Activated CD4-positive, alpha-beta T cell treated with anti-CD3 and anti-CD28 coated beads, Interleukin-2, amount 10 ng/mL, durations not matched to agents 24 days and 14 days (primary cell): Measurements from ENCODE around the gene MAPK12. TPM values are rescaled to one million over a fixed set of nuclear protein-coding genes. Genes with fewer than 3 reads are reported as not detected.

Experiments
- DNase-seq: peaks from one replicate; pipeline ENCODE4 v3.0.0; 2022
- H3K27ac Mint-ChIP-seq: one replicate; pipeline ENCODE4 v1.8.0; 2022; ENCODE audit warnings: mild to moderate bottlenecking, mixed read lengths
- H3K27me3 Mint-ChIP-seq: one replicate; pipeline ENCODE4 v1.8.0; 2022; ENCODE audit warnings: mixed read lengths
- H3K36me3 Mint-ChIP-seq: one replicate; pipeline ENCODE4 v1.8.0; 2022; ENCODE audit warnings: low read depth, mild to moderate bottlenecking, mixed read lengths
- H3K4me1 Mint-ChIP-seq: one replicate; pipeline ENCODE4 v1.8.0; 2021; ENCODE audit warnings: mixed read lengths
- H3K4me3 Mint-ChIP-seq: one replicate; pipeline ENCODE4 v1.8.0; 2022; ENCODE audit warnings: mild to moderate bottlenecking, moderate library complexity, mixed read lengths
- H3K9me3 Mint-ChIP-seq: one replicate; pipeline ENCODE4 v1.8.0; 2021; ENCODE audit warnings: mixed read lengths
- intact Hi-C: fragments of 100-400 bp; cut with micrococcal nuclease; formaldehyde crosslinking; loops from one replicate; pipeline ENCODE4 v1.15.1; 2023
- total RNA-seq: library from RNA; stranded (reverse); gene quantifications from 2 replicates; pipeline ENCODE4 v1.2.3, GENCODE V29; 2022

Gene MAPK12
- total RNA-seq, 1 donor from 2014 or later: 20.1 TPM

- intact Hi-C loops: loop anchor here (1.0 to 5.0 kb wide), 4 partner anchors 75 to 440 kb away; partner anchors contain the start of genes DENND6B, LMF2 and NCAPH2
- no peak overlapping the region for H3K27ac Mint-ChIP-seq
- H3K4me1 Mint-ChIP-seq: peaks cover 1% of the 10 kb centered on the region
- peak; percentile 90 for DNase-seq
- no peaks in the 10 kb centered on the region for H3K9me3 Mint-ChIP-seq
- H3K27me3 Mint-ChIP-seq: no peaks in the 10 kb centered on the region
- H3K4me3 Mint-ChIP-seq: peak overlapping the region; percentile 17
- peaks cover 3% of the 10 kb centered on the region for H3K36me3 Mint-ChIP-seq
Observed at GRCh38 chr22:50252082-50253045, 9.1 kb downstream of the MAPK12 start.

GRCh38 chr22:50251477-50252081 is 9.9 kb downstream of the MAPK12 start:
- Mint-ChIP-seq H3K4me1 (peaks cover 3% of the 10 kb centered on the region), H3K27me3 (no peaks in the 10 kb centered on the region), H3K27ac (no peak overlapping the region), H3K36me3 (peaks cover 8% of the 10 kb centered on the region), H3K9me3 (no peaks in the 10 kb centered on the region), H3K4me3 (peak overlapping the region; percentile 84)
- DNase-seq: no peak
- intact Hi-C loops: loop anchor here (1.0 to 5.0 kb wide), 6 partner anchors 19 to 441 kb away; partner anchors contain the start of genes DENND6B, LMF2, MAPK11 and NCAPH2

- intact Hi-C loops: loop anchor here (2.0 to 5.0 kb wide), 5 partner anchors 20 to 441 kb away; partner anchors contain the start of genes DENND6B, LMF2, MAPK11 and NCAPH2
- peak; percentile 96 for DNase-seq
- peaks cover 8% of the 10 kb centered on the region for H3K36me3 Mint-ChIP-seq
- H3K27me3 Mint-ChIP-seq: no peaks in the 10 kb centered on the region
- no peaks in the 10 kb centered on the region for H3K9me3 Mint-ChIP-seq
- peaks cover 3% of the 10 kb centered on the region for H3K4me1 Mint-ChIP-seq
- H3K27ac Mint-ChIP-seq: peak within 1 kb of the TSS; percentile 80
- H3K4me3 Mint-ChIP-seq: peak within 1 kb of the TSS; percentile 84
Observed at GRCh38 chr22:50250555-50251476, 10.7 kb downstream of the MAPK12 start, which contains the start of gene HDAC10. TSS of gene HDAC10 (minus strand) at chr22:50251265. CDS start at chr22:50251032, 233 bp downstream.

- peak overlapping the region; percentile 37 for H3K27ac Mint-ChIP-seq
- peaks cover 8% of the 10 kb centered on the region for H3K36me3 Mint-ChIP-seq
- no peaks in the 10 kb centered on the region for H3K27me3 Mint-ChIP-seq
- peaks cover 3% of the 10 kb centered on the region for H3K4me1 Mint-ChIP-seq
- H3K4me3 Mint-ChIP-seq: peak overlapping the region; percentile 84
- peak; percentile 61 for DNase-seq
- intact Hi-C loops: loop anchor here (2.0 to 5.0 kb wide), 5 partner anchors 21 to 442 kb away; partner anchors contain the start of genes DENND6B, LMF2, MAPK11 and NCAPH2
- no peaks in the 10 kb centered on the region for H3K9me3 Mint-ChIP-seq
Observed at GRCh38 chr22:50250249-50250554, 11.3 kb downstream of the MAPK12 start.

GRCh38 chr22:50249341-50250248 is 11.9 kb downstream of the MAPK12 start:
- H3K27me3 Mint-ChIP-seq: peaks cover 2% of the 10 kb centered on the region
- intact Hi-C loops: loop anchor here (2.0 to 5.0 kb wide), 5 partner anchors 21 to 443 kb away; partner anchors contain the start of genes DENND6B, LMF2, MAPK11 and NCAPH2
- DNase-seq: no peak
- peak overlapping the region; percentile 84 for H3K4me3 Mint-ChIP-seq
- no peaks in the 10 kb centered on the region for H3K9me3 Mint-ChIP-seq
- peaks cover 6% of the 10 kb centered on the region for H3K4me1 Mint-ChIP-seq
- peaks cover 11% of the 10 kb centered on the region for H3K36me3 Mint-ChIP-seq
- H3K27ac Mint-ChIP-seq: peak overlapping the region; percentile 37

- H3K27ac Mint-ChIP-seq: no peak overlapping the region
- peaks cover 13% of the 10 kb centered on the region for H3K36me3 Mint-ChIP-seq
- H3K4me3 Mint-ChIP-seq: no peak overlapping the region
- H3K4me1 Mint-ChIP-seq: peaks cover 8% of the 10 kb centered on the region
- no peaks in the 10 kb centered on the region for H3K9me3 Mint-ChIP-seq
- intact Hi-C loops: no loop called here
- peaks cover 2% of the 10 kb centered on the region for H3K27me3 Mint-ChIP-seq
- DNase-seq: no peak
Observed at GRCh38 chr22:50248196-50249081, 13.0 kb downstream of the MAPK12 start.

- Mint-ChIP-seq H3K36me3 (peaks cover 13% of the 10 kb centered on the region), H3K4me3 (peak overlapping the region; percentile 47), H3K9me3 (no peaks in the 10 kb centered on the region), H3K27me3 (peaks cover 2% of the 10 kb centered on the region), H3K27ac (peak overlapping the region; percentile 68), H3K4me1 (peaks cover 9% of the 10 kb centered on the region)
- DNase-seq: peak; percentile 87
- intact Hi-C loops: no loop called here
Observed at GRCh38 chr22:50247748-50248147, 13.7 kb downstream of the MAPK12 start.

GRCh38 chr22:50246242-50247175 is 15.0 kb downstream of the MAPK12 start:
- Mint-ChIP-seq H3K27ac (peak overlapping the region; percentile 48), H3K36me3 (peaks cover 17% of the 10 kb centered on the region), H3K4me1 (peaks cover 17% of the 10 kb centered on the region), H3K9me3 (no peaks in the 10 kb centered on the region), H3K27me3 (peaks cover 2% of the 10 kb centered on the region), H3K4me3 (peak overlapping the region; percentile 97)
- DNase-seq: peak; percentile 68
- intact Hi-C loops: no loop called here

- no peak for DNase-seq
- peak overlapping the region; percentile 97 for H3K4me3 Mint-ChIP-seq
- H3K27ac Mint-ChIP-seq: peak overlapping the region; percentile 100
- H3K36me3 Mint-ChIP-seq: peaks cover 19% of the 10 kb centered on the region
- H3K4me1 Mint-ChIP-seq: peaks cover 22% of the 10 kb centered on the region
- intact Hi-C loops: loop anchor here (2.0 kb wide), 2 partner anchors 45 to 375 kb away; partner anchors contain the start of gene SELENOO
- H3K27me3 Mint-ChIP-seq: peaks cover 2% of the 10 kb centered on the region
- no peaks in the 10 kb centered on the region for H3K9me3 Mint-ChIP-seq
Observed at GRCh38 chr22:50245214-50246072, 16.0 kb downstream of the MAPK12 start.
